Measurements from ENCODE around the gene IQSEC1. TPM values are rescaled to one million over a fixed set of nuclear protein-coding genes. Genes with fewer than 3 reads are reported as not detected.

The IQSEC1 gene
- total and polyA plus RNA-seq, 2 donors (not counting 3 experiments of a cell fraction or from before 2014, with no cell fraction given) = 5.2 to 18.0 TPM

DNA sequence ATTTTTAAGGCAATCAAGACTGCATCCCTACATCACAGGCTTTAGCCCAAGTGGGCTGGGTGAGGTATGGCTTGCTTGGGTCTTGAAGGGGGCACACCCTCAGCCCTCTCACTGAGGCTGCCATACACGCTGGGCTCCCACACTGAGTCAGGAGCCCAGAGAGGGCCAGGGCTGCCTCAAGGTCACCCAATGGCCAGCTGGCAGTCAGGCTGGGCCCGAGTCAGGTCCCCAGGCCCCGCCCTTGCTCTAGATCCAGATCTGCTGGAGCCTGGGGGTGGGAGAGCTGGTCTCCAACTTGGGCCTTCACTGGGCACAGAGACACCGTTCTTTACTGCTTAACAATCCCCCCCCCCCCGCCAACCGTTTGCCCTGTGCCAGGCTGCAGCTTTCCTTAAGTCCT is 88.1 kb downstream of the IQSEC1 start:
- no TSS peak for BruUV-seq (replicated peaks)
- no peaks in the 10 kb centered on the region for H3K9me1 ChIP-seq (replicated peaks; ENCODE audit: control insufficient read depth, extremely low read depth, insufficient read depth, low read length)
- no peak overlapping the region for H3K4me3 ChIP-seq (replicated peaks in 1 of 3; ENCODE audit: insufficient read depth in 1 of 3, low read depth in 1 of 3, low read length in 3 of 3)
- no peaks in the 10 kb centered on the region for H3K9me3 ChIP-seq (replicated peaks; ENCODE audit: control insufficient read depth, insufficient read depth, low read length)
- ChIA-PET POLR2A (interaction anchor here (1.5 kb wide), 1 partner anchor 18 kb away, joined by 4 read pairs; no protein-coding TSS in a partner anchor), CTCF (interaction anchor here (0.7 to 5.2 kb wide), 14 partner anchors 9 to 1041 kb away, joined by 3 to 101 read pairs (median 8); no protein-coding TSS in a partner anchor)
- H3K4me1 ChIP-seq (ENCODE audit: control insufficient read depth, extremely low read depth, insufficient read depth, low read length) = no peaks in the 10 kb centered on the region
- TF ChIP-seq MYC (IDR thresholded peaks at IDR 0.05; ENCODE audit: low read depth, low read length) = no peak
- no peak for TF ChIP-seq JUN (IDR thresholded peaks at IDR 0.05; ENCODE audit: borderline replicate concordance, insufficient read depth, insufficient read length, low read depth)
- TF ChIP-seq GATA2 (IDR thresholded peaks at IDR 0.05; ENCODE audit: insufficient read depth, insufficient read length, low read depth, low read length) = no peak
- TF ChIP-seq, protein P1, sequence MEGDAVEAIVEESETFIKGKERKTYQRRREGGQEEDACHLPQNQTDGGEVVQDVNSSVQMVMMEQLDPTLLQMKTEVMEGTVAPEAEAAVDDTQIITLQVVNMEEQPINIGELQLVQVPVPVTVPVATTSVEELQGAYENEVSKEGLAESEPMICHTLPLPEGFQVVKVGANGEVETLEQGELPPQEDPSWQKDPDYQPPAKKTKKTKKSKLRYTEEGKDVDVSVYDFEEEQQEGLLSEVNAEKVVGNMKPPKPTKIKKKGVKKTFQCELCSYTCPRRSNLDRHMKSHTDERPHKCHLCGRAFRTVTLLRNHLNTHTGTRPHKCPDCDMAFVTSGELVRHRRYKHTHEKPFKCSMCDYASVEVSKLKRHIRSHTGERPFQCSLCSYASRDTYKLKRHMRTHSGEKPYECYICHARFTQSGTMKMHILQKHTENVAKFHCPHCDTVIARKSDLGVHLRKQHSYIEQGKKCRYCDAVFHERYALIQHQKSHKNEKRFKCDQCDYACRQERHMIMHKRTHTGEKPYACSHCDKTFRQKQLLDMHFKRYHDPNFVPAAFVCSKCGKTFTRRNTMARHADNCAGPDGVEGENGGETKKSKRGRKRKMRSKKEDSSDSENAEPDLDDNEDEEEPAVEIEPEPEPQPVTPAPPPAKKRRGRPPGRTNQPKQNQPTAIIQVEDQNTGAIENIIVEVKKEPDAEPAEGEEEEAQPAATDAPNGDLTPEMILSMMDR (IDR thresholded peaks at IDR 0.05; ENCODE audit: extremely low read depth in 1 of 2, insufficient read depth in 1 of 2, low read depth in 1 of 2, low read length in 2 of 2) = no peak
- no peak for TF ChIP-seq POLR2A (IDR thresholded peaks at IDR 0.05; ENCODE audit: low read depth, low read length)
- no peak for TF ChIP-seq FOS (IDR thresholded peaks at IDR 0.05; ENCODE audit: borderline replicate concordance, insufficient read depth, low read length)
- no peak for TF ChIP-seq POLR2AphosphoS5 (IDR thresholded peaks at IDR 0.05; ENCODE audit: insufficient read depth, low read depth, low read length)
- TF ChIP-seq EZH2 (IDR thresholded peaks at IDR 0.05; ENCODE audit: borderline replicate concordance, low read depth, low read length, severe bottlenecking) = no peak
- TF ChIP-seq, protein P2, sequence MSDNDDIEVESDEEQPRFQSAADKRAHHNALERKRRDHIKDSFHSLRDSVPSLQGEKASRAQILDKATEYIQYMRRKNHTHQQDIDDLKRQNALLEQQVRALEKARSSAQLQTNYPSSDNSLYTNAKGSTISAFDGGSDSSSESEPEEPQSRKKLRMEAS (IDR thresholded peaks at IDR 0.05; ENCODE audit: insufficient read depth, insufficient read length) = no peak
- no peaks in the 10 kb centered on the region for H3K36me3 ChIP-seq (ENCODE audit: control insufficient read depth in 2 of 2, extremely low read depth in 1 of 2, insufficient read depth in 2 of 2, low read length in 2 of 2)
- no peak for DNase-seq (ENCODE audit: low read depth, low spot score)
- H3K9ac ChIP-seq (replicated peaks; ENCODE audit: extremely low read depth, insufficient read depth, low read length) = no peak overlapping the region
- H3K27ac ChIP-seq (ENCODE audit: insufficient read depth, low read depth, low read length) = no peak overlapping the region
- H2AFZ ChIP-seq (ENCODE audit: low read depth, low read length) = no peak overlapping the region
- no peak overlapping the region for H3K4me2 ChIP-seq (ENCODE audit: insufficient read depth, low read length)
- peaks cover 3 to 11% of the 10 kb centered on the region in 2 experiments for H3K27me3 ChIP-seq (ENCODE audit: control insufficient read depth in 2 of 2, insufficient read depth in 2 of 2, low read length in 2 of 2)
- no peaks in the 10 kb centered on the region for H4K20me1 ChIP-seq (replicated peaks; ENCODE audit: control insufficient read depth, extremely low read depth, insufficient read depth, low read length)
- dilution Hi-C loops (cut with MboI; ENCODE audit: extremely low pct_ligation_motif_present, low sequenced_read_pairs) = no loop called here
- intact Hi-C loops (cut with micrococcal nuclease) = loop anchor here (2.0 to 10.0 kb wide), 2 partner anchors 36 to 780 kb away; no protein-coding TSS in a partner anchor
- FAIRE-seq = no peak
- H3K79me2 ChIP-seq (ENCODE audit: control insufficient read depth, insufficient read depth, low read length) = no peaks in the 10 kb centered on the region
